Measurements from ENCODE around the gene PDCD7.
"Not testable (repeated sequence)": the region's sequence is repeated elsewhere in the genome, so short reads cannot be mapped to it uniquely, and the experiment has no call there.

DNA sequence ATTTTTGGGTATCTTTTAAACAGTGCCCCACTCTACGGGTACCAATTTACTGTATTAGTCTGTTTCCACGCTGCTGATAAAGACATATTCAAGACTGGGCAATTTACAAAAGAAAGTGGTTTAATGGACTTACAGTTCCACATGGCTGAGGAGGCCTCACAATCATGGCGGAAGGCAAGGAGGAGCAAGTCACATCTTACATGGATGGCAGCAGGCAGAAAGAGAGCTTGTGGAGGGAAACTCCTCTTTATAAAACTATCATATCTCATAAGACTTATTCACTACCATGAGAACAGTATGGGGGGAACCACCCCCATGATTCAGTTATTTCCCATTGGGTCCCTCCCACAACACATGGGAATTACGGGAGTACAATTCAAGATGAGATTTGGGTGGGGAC is 4.3 kb upstream of the PDCD7 start:
- TF ChIP-seq CBX3 (IDR thresholded peaks at IDR 0.05; ENCODE audit: low read depth); EZH2phosphoT487 (IDR thresholded peaks at IDR 0.05; ENCODE audit: borderline replicate concordance); POLR2AphosphoS5 (IDR thresholded peaks at IDR 0.05; ENCODE audit: low read depth, low read length); RAD21 (IDR thresholded peaks at IDR 0.05; ENCODE audit: low read depth): not testable (repeated sequence)
- TF ChIP-seq, protein P1, sequence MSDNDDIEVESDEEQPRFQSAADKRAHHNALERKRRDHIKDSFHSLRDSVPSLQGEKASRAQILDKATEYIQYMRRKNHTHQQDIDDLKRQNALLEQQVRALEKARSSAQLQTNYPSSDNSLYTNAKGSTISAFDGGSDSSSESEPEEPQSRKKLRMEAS (IDR thresholded peaks at IDR 0.05), result not testable (repeated sequence)
- TF ChIP-seq, protein P2, sequence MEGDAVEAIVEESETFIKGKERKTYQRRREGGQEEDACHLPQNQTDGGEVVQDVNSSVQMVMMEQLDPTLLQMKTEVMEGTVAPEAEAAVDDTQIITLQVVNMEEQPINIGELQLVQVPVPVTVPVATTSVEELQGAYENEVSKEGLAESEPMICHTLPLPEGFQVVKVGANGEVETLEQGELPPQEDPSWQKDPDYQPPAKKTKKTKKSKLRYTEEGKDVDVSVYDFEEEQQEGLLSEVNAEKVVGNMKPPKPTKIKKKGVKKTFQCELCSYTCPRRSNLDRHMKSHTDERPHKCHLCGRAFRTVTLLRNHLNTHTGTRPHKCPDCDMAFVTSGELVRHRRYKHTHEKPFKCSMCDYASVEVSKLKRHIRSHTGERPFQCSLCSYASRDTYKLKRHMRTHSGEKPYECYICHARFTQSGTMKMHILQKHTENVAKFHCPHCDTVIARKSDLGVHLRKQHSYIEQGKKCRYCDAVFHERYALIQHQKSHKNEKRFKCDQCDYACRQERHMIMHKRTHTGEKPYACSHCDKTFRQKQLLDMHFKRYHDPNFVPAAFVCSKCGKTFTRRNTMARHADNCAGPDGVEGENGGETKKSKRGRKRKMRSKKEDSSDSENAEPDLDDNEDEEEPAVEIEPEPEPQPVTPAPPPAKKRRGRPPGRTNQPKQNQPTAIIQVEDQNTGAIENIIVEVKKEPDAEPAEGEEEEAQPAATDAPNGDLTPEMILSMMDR (IDR thresholded peaks at IDR 0.05 in 2 of 3, conservative IDR thresholded peaks at IDR 0.05 in 1 of 3; ENCODE audit: borderline replicate concordance in 1 of 3, insufficient read depth in 1 of 3, low read depth in 2 of 3, low read length in 2 of 3), result not testable (repeated sequence)
